Peyer's patch (tissue), 4 donors: ENCODE results near the gene LMOD1.
"Not testable (repeated sequence)": the region's sequence is repeated elsewhere in the genome, so short reads cannot be mapped to it uniquely, and the experiment has no call there.

ENCODE experiments used
- CTCF ChIP-seq, 6 experiments: fragments of 450-650 bp in 4 of 6; fragments of 200-600 bp in 2 of 6; sonication (generic) in 1 of 6; IDR thresholded peaks; one replicate each; pipeline ENCODE4 v1.5.1; 2017 to 2019; ENCODE audit warnings: antibody characterized with exemption in 6 of 6, mild to moderate bottlenecking in 3 of 6, moderate library complexity in 1 of 6
- POLR2A ChIP-seq, 2 donors: fragments of 450-650 bp; IDR thresholded peaks; one replicate each; pipeline ENCODE4 v1.5.1; 2017; ENCODE audit warnings: antibody characterized with exemption in 2 of 2, mild to moderate bottlenecking in 2 of 2, moderate library complexity in 2 of 2

GRCh38 chr1:201901036-201901435 is 45.3 kb downstream of the LMOD1 start:
- not testable (repeated sequence) for TF ChIP-seq CTCF, POLR2A (IDR thresholded peaks at IDR 0.05)
